NCI-H345 treated with DMSO at 0.1 percent for 48 hours (cell line): Measurements from ENCODE around the gene IRGC.

Source experiments
- DNase-seq: peaks from one replicate; lab custom pipeline; 2025; ENCODE audit not compliant: unreplicated experiment; lab: John Stamatoyannopoulos, UW

The IRGC gene

GRCh38 chr19:43721469-43722048 is 5.7 kb downstream of the IRGC start:
- no peak for DNase-seq

GRCh38 chr19:43723588-43723987 is 7.7 kb downstream of the IRGC start:
- DNase-seq: no peak

DNA sequence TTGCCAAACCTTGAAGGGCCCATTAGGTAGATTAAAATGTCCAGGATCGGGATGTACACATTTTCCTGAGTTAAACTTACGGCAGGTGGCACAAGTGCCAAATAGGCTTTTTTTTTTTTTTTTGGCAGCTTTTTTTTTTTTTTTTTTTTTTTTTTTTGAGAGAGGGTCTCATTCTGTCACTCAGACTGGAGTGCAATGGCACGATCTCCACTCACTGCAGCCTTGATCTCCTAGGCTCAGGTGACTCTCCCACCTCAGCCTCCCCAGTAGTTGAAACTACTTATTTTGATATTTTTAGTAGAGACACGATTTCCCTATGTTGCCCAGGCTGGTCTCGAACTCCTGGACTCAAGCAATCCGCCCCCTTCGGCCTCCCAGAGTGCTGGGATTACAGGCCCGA is 9.0 kb downstream of the IRGC start:
- no peak for DNase-seq

DNA sequence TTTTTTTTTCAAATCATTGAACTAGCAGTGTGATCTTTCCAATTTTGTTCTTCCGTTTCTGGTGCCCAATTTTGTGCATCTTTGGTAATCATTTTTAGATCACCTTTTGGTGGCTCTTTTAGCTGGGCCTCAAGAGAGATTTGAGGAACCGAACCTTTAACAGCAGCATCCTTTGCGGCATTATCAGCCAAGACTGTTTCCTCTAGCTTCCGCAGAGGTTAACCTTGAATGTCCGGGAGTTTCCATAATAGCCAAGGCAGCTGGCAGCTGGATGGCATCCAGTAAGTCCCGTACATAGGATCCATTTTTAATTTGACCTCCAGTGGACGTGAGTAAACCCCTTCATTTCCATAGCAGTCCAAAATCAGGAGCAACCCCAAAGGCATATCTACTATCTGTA is 9.6 kb downstream of the IRGC start:
- DNase-seq: no peak

- no peak for DNase-seq
Observed at GRCh38 chr19:43726736-43727592, 11.1 kb downstream of the IRGC start.

GRCh38 chr19:43727593-43727853 is 11.6 kb downstream of the IRGC start:
- no peak for DNase-seq

- no peak for DNase-seq
Observed at GRCh38 chr19:43729919-43730318, 14.0 kb downstream of the IRGC start.

DNA sequence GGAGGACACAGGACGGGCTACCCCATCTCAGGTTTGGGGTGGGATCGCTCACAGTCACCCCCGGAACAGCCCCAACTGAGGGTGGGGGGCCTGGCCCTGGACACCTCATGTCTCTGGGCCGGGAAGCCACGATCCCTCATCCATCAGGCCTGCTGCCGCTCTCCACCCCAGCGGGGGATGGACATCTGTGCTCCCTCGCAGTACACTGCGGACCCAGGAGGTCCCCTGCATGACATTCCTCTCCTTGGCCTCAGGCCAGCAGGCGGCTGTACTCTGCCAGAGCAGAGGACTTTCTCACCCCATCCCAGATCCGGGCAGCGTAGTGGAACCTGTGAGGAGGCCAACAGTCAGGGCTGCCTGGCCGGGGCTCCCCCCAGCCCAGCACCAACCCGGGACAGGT is 15.5 kb downstream of the IRGC start:
- DNase-seq: no peak

GRCh38 chr19:43731846-43732245 is 16.0 kb downstream of the IRGC start:
- no peak for DNase-seq

GRCh38 chr19:43735013-43735412 is 19.1 kb downstream of the IRGC start:
- no peak for DNase-seq

GRCh38 chr19:43735957-43736356 is 20.1 kb downstream of the IRGC start:
- DNase-seq: no peak

GRCh38 chr19:43738780-43739211 is 22.9 kb downstream of the IRGC start:
- DNase-seq: no peak

DNA sequence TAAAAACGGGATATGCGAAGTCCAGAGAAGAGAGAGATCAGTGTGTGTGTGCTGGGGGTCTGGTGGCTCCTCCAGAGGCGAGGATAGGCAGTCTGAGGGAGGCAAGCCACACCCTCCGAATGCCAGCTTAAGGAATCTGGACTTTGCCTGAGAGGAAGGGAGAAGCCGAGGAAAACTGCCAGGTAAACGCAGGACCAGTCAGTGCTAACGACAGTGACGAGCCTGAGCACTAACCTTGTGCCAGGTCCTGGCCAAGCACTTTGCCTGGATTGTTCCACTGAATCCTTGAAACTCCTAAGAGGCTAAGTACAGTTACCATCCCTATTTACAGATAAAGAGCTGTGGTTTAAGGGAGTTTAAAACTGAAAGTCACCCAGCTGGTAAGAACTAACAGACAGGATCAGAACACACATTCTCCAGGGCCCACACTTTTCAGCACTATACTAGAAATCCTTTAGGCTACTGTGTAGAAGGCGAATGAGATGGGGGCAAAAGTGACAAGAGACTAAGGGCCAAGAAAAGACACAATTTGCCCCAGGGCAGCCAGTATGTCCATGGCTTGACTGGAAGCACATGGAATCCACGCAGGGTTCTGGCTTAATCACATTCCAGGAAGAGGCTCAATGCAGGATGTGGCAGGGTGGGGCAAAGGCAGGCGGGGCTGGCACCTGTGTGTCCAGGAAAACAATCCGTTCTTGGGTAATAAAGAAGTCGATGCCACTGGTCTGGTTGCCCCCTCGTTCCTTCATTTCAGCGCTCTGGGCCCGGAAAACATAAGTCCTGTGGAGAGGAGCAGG is 23.8 kb downstream of the IRGC start:
- DNase-seq: no peak

- DNase-seq: no peak
Observed at GRCh38 chr19:43741075-43741825, 25.4 kb downstream of the IRGC start.

DNA sequence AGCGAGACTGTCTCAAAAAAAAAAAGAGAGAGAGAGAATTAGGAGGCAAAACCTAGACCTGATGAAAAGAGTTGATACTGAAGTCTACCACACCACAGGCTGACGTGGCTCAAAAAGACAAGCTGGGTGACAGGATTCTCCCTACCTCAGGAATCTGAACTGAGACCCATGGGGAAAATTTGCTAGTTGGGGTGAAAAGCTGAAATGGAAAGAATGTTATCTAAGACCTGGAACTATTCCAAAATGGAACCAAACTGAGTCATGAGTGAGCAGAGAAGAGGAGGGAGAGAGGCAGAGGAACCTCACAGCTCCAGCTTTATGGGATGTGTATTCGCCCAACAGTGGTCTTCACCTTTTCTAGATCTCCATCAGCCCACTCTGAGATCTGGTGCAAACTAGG is 27.2 kb downstream of the IRGC start:
- no peak for DNase-seq

GRCh38 chr19:43747557-43748204 is 31.8 kb downstream of the IRGC start:
- no peak for DNase-seq

DNA sequence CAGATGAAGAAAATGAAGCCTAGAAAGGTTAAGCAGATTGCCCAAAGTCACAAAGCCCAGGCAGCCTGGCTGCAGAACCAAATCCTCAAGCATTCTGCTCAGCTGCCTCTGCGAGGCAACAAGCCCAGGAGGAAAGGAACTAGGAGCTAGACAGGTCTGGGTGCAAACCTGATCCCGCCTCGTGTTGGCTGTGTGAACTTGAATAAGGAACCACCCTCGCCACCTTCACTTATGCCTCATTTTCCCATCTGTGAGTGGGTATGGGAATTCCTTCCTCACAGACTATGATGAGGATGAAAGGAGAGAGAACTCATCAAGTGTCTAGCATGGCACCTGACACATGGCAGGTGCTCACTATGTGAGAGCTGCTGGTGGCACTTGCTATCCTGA is 32.3 kb downstream of the IRGC start:
- DNase-seq: no peak

DNA sequence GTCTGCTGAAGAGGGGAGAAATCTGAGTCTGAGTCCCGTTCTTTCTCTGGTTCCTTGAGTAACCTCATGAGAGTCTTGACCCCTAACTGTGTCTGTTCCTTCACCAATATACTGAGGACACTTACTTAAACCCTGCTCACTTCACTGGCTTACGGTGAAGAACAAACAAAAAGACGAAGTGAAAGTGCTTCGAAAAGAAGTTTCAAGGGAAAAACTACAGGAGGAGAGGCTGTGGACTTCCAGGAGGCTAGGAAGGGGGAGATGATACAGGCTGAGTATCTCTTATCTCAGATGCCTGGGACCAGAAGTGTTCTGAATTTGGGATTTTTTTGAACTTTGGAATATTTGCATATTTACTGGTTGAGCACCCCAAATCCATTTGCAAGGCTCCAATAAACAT is 32.8 kb downstream of the IRGC start:
- DNase-seq: no peak

DNA sequence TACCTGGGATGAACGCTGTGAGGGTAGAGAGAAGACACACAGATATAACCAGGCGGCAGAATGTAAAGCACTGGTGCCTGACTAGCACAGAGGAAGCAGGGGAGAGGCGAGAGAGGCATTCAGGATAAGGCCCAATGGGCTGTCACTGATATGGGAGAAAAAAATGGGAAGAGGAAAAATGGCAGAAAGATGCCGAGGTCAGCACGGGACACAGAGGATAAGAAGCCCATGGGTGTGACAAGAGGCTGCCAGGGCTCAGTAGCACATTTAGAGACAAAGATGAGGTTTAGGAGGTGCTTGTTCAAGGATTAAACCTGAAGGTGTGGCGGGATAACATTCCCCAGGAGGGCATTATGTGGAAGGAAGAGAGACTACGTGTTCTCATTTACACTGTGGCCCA is 33.3 kb downstream of the IRGC start:
- DNase-seq: no peak

GRCh38 chr19:43749898-43750297 is 34.0 kb downstream of the IRGC start:
- no peak for DNase-seq
